ENCODE data around the gene UFSP2.

The UFSP2 gene

GRCh38 chr4:185463541-185463940, 37.8 kb upstream of the UFSP2 start:
- ChIA-PET POLR2A (no interaction called here), CTCF (no interaction called here)
- TF ChIP-seq CTBP1 (IDR thresholded peaks at IDR 0.05; ENCODE audit: borderline replicate concordance) (no peak), FOXM1 (IDR thresholded peaks at IDR 0.05; ENCODE audit: borderline replicate concordance) (no peak), L3MBTL2 (conservative IDR thresholded peaks at IDR 0.05) (no peak), SUZ12 (IDR thresholded peaks at IDR 0.05) (no peak), FOXA1 (IDR thresholded peaks at IDR 0.05) (no peak), BHLHE40 (IDR thresholded peaks at IDR 0.05; ENCODE audit: borderline replicate concordance) (no peak), ARNT (IDR thresholded peaks at IDR 0.05) (no peak), ZNF384 (IDR thresholded peaks at IDR 0.05) (no peak), TARDBP (IDR thresholded peaks at IDR 0.05) (no peak), LEF1 (IDR thresholded peaks at IDR 0.05; ENCODE audit: borderline replicate concordance) (no peak), ELF4 (IDR thresholded peaks at IDR 0.05) (no peak), SP1 (IDR thresholded peaks at IDR 0.05) (no peak), NFRKB (IDR thresholded peaks at IDR 0.05) (no peak), HDGF (IDR thresholded peaks at IDR 0.05; ENCODE audit: borderline replicate concordance) (no peak), FOXK2 (IDR thresholded peaks at IDR 0.05) (no peak)
- TF ChIP-seq, protein P1, sequence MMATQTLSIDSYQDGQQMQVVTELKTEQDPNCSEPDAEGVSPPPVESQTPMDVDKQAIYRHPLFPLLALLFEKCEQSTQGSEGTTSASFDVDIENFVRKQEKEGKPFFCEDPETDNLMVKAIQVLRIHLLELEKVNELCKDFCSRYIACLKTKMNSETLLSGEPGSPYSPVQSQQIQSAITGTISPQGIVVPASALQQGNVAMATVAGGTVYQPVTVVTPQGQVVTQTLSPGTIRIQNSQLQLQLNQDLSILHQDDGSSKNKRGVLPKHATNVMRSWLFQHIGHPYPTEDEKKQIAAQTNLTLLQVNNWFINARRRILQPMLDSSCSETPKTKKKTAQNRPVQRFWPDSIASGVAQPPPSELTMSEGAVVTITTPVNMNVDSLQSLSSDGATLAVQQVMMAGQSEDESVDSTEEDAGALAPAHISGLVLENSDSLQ (IDR thresholded peaks at IDR 0.05), result no peak
- DNase-seq (ENCODE audit: extremely low spot score), result no peak

DNA sequence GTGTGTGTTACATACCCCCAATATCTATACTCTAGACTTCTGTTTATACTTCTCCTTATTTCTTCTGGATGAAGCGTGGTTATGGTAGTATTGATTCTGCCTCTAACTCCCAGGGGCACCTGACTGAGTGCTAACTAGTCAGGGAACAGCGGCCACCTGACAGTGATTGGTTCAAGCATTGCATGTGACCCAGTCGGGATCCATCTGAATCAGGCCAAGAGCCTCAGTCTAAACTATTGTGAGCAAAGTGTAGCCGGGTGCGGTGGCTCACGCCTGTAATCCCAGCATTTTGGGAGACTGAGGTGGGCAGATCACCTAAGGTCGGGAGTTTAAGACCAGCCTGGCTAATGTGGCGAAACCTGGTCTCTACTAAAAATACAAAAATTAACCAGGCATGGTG, 35.8 kb upstream of the UFSP2 start:
- POLR2A ChIA-PET, result no interaction called here
- CTCF ChIA-PET, result no interaction called here
- no peak for TF ChIP-seq HDGF (IDR thresholded peaks at IDR 0.05; ENCODE audit: borderline replicate concordance)
- no peak for TF ChIP-seq NFRKB (IDR thresholded peaks at IDR 0.05)
- no peak for TF ChIP-seq SP1 (IDR thresholded peaks at IDR 0.05)
- TF ChIP-seq BHLHE40 (IDR thresholded peaks at IDR 0.05; ENCODE audit: borderline replicate concordance), result no peak
- TF ChIP-seq ZNF384 (IDR thresholded peaks at IDR 0.05), result no peak
- no peak for TF ChIP-seq FOXA1 (IDR thresholded peaks at IDR 0.05)
- no peak for TF ChIP-seq L3MBTL2 (conservative IDR thresholded peaks at IDR 0.05)
- TF ChIP-seq ELF4 (IDR thresholded peaks at IDR 0.05), result no peak
- TF ChIP-seq SUZ12 (IDR thresholded peaks at IDR 0.05), result no peak
- TF ChIP-seq, protein P1 (IDR thresholded peaks at IDR 0.05), result no peak
- DNase-seq (ENCODE audit: extremely low spot score), result no peak

GRCh38 chr4:185457136-185457535, 31.4 kb upstream of the UFSP2 start:
- CTCF ChIA-PET, result interaction anchor here (0.6 kb wide), 1 partner anchor 9 kb away, joined by 3 read pairs; no protein-coding TSS in a partner anchor
- DNase-seq (ENCODE audit: extremely low spot score), result peak; percentile 7
- TF ChIP-seq HDGF (IDR thresholded peaks at IDR 0.05; ENCODE audit: borderline replicate concordance), result no peak
- no peak for TF ChIP-seq FOXK2 (IDR thresholded peaks at IDR 0.05)
- no peak for TF ChIP-seq ARNT (IDR thresholded peaks at IDR 0.05)
- TF ChIP-seq, protein P1 (IDR thresholded peaks at IDR 0.05), result no peak
- no peak for TF ChIP-seq ZNF384 (IDR thresholded peaks at IDR 0.05)
- TF ChIP-seq LEF1 (IDR thresholded peaks at IDR 0.05; ENCODE audit: borderline replicate concordance), result no peak
- no peak for TF ChIP-seq CTBP1 (IDR thresholded peaks at IDR 0.05; ENCODE audit: borderline replicate concordance)
- no peak for TF ChIP-seq BHLHE40 (IDR thresholded peaks at IDR 0.05; ENCODE audit: borderline replicate concordance)
- no peak for TF ChIP-seq TARDBP (IDR thresholded peaks at IDR 0.05)
- TF ChIP-seq FOXA1 (IDR thresholded peaks at IDR 0.05), result no peak
- POLR2A ChIA-PET, result no interaction called here

GRCh38 chr4:185456131-185456530, 30.4 kb upstream of the UFSP2 start:
- POLR2A ChIA-PET, result no interaction called here
- CTCF ChIA-PET, result no interaction called here
- TF ChIP-seq SP1 (IDR thresholded peaks at IDR 0.05) (no peak), HDGF (IDR thresholded peaks at IDR 0.05; ENCODE audit: borderline replicate concordance) (no peak), TARDBP (IDR thresholded peaks at IDR 0.05) (no peak), L3MBTL2 (conservative IDR thresholded peaks at IDR 0.05) (no peak), LEF1 (IDR thresholded peaks at IDR 0.05; ENCODE audit: borderline replicate concordance) (no peak), ZNF384 (IDR thresholded peaks at IDR 0.05) (no peak), FOXK2 (IDR thresholded peaks at IDR 0.05) (no peak), ARNT (IDR thresholded peaks at IDR 0.05) (no peak), FOXA1 (IDR thresholded peaks at IDR 0.05) (no peak), SUZ12 (IDR thresholded peaks at IDR 0.05) (no peak), BHLHE40 (IDR thresholded peaks at IDR 0.05; ENCODE audit: borderline replicate concordance) (no peak), NFRKB (IDR thresholded peaks at IDR 0.05) (no peak), CTBP1 (IDR thresholded peaks at IDR 0.05; ENCODE audit: borderline replicate concordance) (no peak)
- DNase-seq (ENCODE audit: extremely low spot score), result no peak

DNA sequence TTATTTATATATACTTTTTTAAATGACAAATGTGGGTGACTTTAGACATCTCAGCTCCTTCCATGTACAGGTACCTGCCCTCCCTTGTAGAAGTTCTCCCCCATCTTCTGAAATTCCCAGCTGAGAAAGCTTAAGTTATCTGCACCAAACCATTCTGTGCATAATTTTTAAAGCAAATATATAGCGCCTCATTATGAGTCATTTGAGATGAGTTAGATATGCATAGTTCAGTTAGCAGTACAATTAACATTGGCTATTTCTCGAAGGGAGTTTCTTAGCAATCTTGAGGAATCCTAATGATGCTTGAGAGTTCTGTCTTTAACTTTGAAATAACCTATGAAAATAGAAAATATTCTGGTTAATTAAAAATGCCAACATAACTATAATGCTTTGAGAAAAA, 19.4 kb upstream of the UFSP2 start:
- CTCF ChIA-PET, result no interaction called here
- POLR2A ChIA-PET, result no interaction called here
- DNase-seq (ENCODE audit: extremely low spot score), result no peak
- TF ChIP-seq SUZ12 (IDR thresholded peaks at IDR 0.05) (no peak), SP1 (IDR thresholded peaks at IDR 0.05) (no peak), ZNF384 (IDR thresholded peaks at IDR 0.05) (no peak), FOXK2 (IDR thresholded peaks at IDR 0.05) (no peak), CTBP1 (IDR thresholded peaks at IDR 0.05; ENCODE audit: borderline replicate concordance) (no peak), LEF1 (IDR thresholded peaks at IDR 0.05; ENCODE audit: borderline replicate concordance) (no peak), FOXA1 (IDR thresholded peaks at IDR 0.05) (no peak), TARDBP (IDR thresholded peaks at IDR 0.05) (no peak)
- TF ChIP-seq, protein P1 (IDR thresholded peaks at IDR 0.05), result no peak

- ChIA-PET POLR2A (no interaction called here), CTCF (no interaction called here)
- TF ChIP-seq CTBP1 (IDR thresholded peaks at IDR 0.05; ENCODE audit: borderline replicate concordance) (no peak), L3MBTL2 (conservative IDR thresholded peaks at IDR 0.05) (no peak), SP1 (IDR thresholded peaks at IDR 0.05) (no peak), TARDBP (IDR thresholded peaks at IDR 0.05) (no peak), LEF1 (IDR thresholded peaks at IDR 0.05; ENCODE audit: borderline replicate concordance) (no peak), BHLHE40 (IDR thresholded peaks at IDR 0.05; ENCODE audit: borderline replicate concordance) (no peak), NFRKB (IDR thresholded peaks at IDR 0.05) (no peak), FOXA1 (IDR thresholded peaks at IDR 0.05) (no peak), HDGF (IDR thresholded peaks at IDR 0.05; ENCODE audit: borderline replicate concordance) (no peak), ZNF384 (IDR thresholded peaks at IDR 0.05) (no peak), SUZ12 (IDR thresholded peaks at IDR 0.05) (no peak), FOXM1 (IDR thresholded peaks at IDR 0.05; ENCODE audit: borderline replicate concordance) (no peak), FOXK2 (IDR thresholded peaks at IDR 0.05) (no peak)
- TF ChIP-seq, protein P1 (IDR thresholded peaks at IDR 0.05), result no peak
- DNase-seq (ENCODE audit: extremely low spot score), result no peak
These were observed 15.7 kb upstream of the UFSP2 start for GRCh38 chr4:185441479-185441878.
